Progenitor cell of endocrine pancreas (in vitro differentiated cells): Measurements from ENCODE around the gene SYNC. TPM values are rescaled to one million over a fixed set of nuclear protein-coding genes. Genes with fewer than 3 reads are reported as not detected.
"Not testable (repeated sequence)": the region's sequence is repeated elsewhere in the genome, so short reads cannot be mapped to it uniquely, and the experiment has no call there.

Experiments
- DNase-seq: peaks from one replicate; pipeline ENCODE4 v3.0.0; 2021; ENCODE audit warnings: low spot score; ENCODE audit not compliant: unreplicated experiment
- H3K27ac Mint-ChIP-seq: 2 replicates; pipeline ENCODE4 v1.8.0; 2021; ENCODE audit warnings: mild to moderate bottlenecking, moderate library complexity, mixed read lengths
- H3K27me3 Mint-ChIP-seq: 2 replicates; pipeline ENCODE4 v1.8.0; 2021; ENCODE audit warnings: mixed read lengths
- H3K36me3 Mint-ChIP-seq: 2 replicates; pipeline ENCODE4 v1.8.0; 2022; ENCODE audit warnings: mixed read lengths; ENCODE audit not compliant: insufficient read depth
- H3K4me1 Mint-ChIP-seq: 2 replicates; pipeline ENCODE4 v1.8.0; 2021; ENCODE audit warnings: low read depth, mixed read lengths
- H3K4me3 Mint-ChIP-seq: 2 replicates; pipeline ENCODE4 v1.8.0; 2021; ENCODE audit warnings: low read depth, mild to moderate bottlenecking, moderate library complexity, mixed read lengths
- H3K9me3 Mint-ChIP-seq: 2 replicates; pipeline ENCODE4 v1.8.0; 2021; ENCODE audit warnings: low read depth, mixed read lengths
- total RNA-seq: library from RNA; stranded (reverse); gene quantifications from 2 replicates; pipeline ENCODE4 v1.2.1, GENCODE V29; 2021
- TF ChIP-seq, protein P1 (sequence below): fragments of 200-600 bp; sonication (generic); IDR thresholded peaks from one replicate; pipeline ENCODE4 v1.5.0; 2021; ENCODE audit warnings: antibody characterized with exemption, mild to moderate bottlenecking; ENCODE audit not compliant: unreplicated experiment

SYNC gene
- total RNA-seq, 1 donor from 2014 or later: not detected

DNA sequence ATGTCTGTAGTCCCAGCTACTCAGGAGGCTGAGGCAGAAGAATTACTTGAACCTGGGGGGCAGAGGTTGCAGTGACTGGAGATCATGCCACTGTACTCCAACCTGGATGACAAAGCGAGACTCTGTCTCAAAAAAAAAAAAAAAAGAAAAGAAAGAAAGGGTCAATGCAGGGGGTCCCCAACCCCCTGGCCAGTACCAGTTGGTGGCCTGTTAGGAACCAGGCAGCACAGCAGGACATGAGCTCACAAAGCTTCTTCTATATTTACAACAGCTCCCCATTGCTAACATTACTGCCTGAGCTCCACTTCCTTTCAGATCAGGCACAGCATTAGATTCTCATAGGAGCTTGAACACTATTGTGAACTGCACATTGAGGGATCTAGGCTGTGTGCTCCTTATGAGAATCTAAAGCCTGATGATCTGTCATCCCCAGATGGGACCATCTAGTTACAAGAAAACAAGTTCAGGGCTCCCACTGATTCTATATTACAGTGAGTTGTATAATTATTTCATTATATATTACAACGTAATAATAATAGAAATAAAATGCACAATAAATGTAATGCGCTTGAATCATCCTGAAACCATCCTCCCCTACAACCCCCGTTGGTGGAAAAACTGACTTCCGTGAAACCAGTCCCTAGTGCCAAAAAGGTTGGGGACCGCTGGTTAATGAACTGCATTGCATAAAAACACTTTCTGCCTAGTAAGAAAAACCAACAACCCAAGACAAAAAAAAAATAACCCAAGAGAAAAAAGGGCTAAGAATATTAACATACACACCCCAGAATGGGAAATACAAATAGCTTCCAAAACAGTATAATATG, 55.0 kb downstream of the SYNC start:
- Mint-ChIP-seq H3K36me3 (no peaks in the 10 kb centered on the region), H3K4me1 (peaks cover 21% of the 10 kb centered on the region), H3K27ac (no peak overlapping the region), H3K9me3 (no peaks in the 10 kb centered on the region), H3K27me3 (no peaks in the 10 kb centered on the region), H3K4me3 (no peak overlapping the region)
- no peak for DNase-seq
- TF ChIP-seq, protein P1, sequence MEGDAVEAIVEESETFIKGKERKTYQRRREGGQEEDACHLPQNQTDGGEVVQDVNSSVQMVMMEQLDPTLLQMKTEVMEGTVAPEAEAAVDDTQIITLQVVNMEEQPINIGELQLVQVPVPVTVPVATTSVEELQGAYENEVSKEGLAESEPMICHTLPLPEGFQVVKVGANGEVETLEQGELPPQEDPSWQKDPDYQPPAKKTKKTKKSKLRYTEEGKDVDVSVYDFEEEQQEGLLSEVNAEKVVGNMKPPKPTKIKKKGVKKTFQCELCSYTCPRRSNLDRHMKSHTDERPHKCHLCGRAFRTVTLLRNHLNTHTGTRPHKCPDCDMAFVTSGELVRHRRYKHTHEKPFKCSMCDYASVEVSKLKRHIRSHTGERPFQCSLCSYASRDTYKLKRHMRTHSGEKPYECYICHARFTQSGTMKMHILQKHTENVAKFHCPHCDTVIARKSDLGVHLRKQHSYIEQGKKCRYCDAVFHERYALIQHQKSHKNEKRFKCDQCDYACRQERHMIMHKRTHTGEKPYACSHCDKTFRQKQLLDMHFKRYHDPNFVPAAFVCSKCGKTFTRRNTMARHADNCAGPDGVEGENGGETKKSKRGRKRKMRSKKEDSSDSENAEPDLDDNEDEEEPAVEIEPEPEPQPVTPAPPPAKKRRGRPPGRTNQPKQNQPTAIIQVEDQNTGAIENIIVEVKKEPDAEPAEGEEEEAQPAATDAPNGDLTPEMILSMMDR: no peak

GRCh38 chr1:32644426-32644825, 58.1 kb downstream of the SYNC start:
- H3K9me3 Mint-ChIP-seq: no peaks in the 10 kb centered on the region
- no peak for DNase-seq
- H3K27ac Mint-ChIP-seq: peak overlapping the region; percentile 97
- no peaks in the 10 kb centered on the region for H3K36me3 Mint-ChIP-seq
- no peak overlapping the region for H3K4me3 Mint-ChIP-seq
- peaks cover 14% of the 10 kb centered on the region for H3K4me1 Mint-ChIP-seq
- TF ChIP-seq, protein P1: no peak
- no peaks in the 10 kb centered on the region for H3K27me3 Mint-ChIP-seq

GRCh38 chr1:32642292-32642827, 60.2 kb downstream of the SYNC start:
- not testable (repeated sequence) for H3K27ac Mint-ChIP-seq, H3K36me3 Mint-ChIP-seq, DNase-seq, H3K9me3 Mint-ChIP-seq, H3K27me3 Mint-ChIP-seq, H3K4me3 Mint-ChIP-seq
- peaks cover 12% of the 10 kb centered on the region for H3K4me1 Mint-ChIP-seq

- Mint-ChIP-seq H3K27ac (no peak overlapping the region), H3K4me3 (no peak overlapping the region), H3K27me3 (no peaks in the 10 kb centered on the region), H3K4me1 (peaks cover 19% of the 10 kb centered on the region), H3K36me3 (peaks cover 5% of the 10 kb centered on the region), H3K9me3 (no peaks in the 10 kb centered on the region)
- no peak for DNase-seq
- TF ChIP-seq, protein P1: no peak
Measured at GRCh38 chr1:32639489-32640075, 63.0 kb downstream of the SYNC start.

- Mint-ChIP-seq H3K4me3 (no peak overlapping the region), H3K9me3 (no peaks in the 10 kb centered on the region), H3K27me3 (no peaks in the 10 kb centered on the region), H3K4me1 (peaks cover 10% of the 10 kb centered on the region), H3K36me3 (peaks cover 13% of the 10 kb centered on the region), H3K27ac (peak overlapping the region; percentile 65)
- DNase-seq: no peak
- TF ChIP-seq, protein P1: no peak
Measured at GRCh38 chr1:32636914-32637645, 65.5 kb downstream of the SYNC start.
